ENCODE data around the gene PRIM2.
"Not testable (repeated sequence)": the region's sequence is repeated elsewhere in the genome, so short reads cannot be mapped to it uniquely, and the experiment has no call there.

- TF ChIP-seq ZNF274 (IDR thresholded peaks at IDR 0.05; ENCODE audit: low read depth, low read length); YY1 (IDR thresholded peaks at IDR 0.05; ENCODE audit: insufficient read depth, insufficient read length); SUZ12 (IDR thresholded peaks at IDR 0.05; ENCODE audit: extremely low read depth, insufficient read depth, insufficient read length): not testable (repeated sequence)
These were observed 314.3 kb downstream of the PRIM2 start for GRCh38 chr6:57631773-57632172.

All from NT2/D1 (cell line).